GM23338 (cell line): ENCODE measurements around the gene SMTNL2. TPM values are rescaled to one million over a fixed set of nuclear protein-coding genes. Genes with fewer than 3 reads are reported as not detected.

Experiments
- ATAC-seq: fragments of 200-7000 bp; cut with Tn5 transposase; 3 replicates; pipeline ENCODE4 v1.9.1; 2020
- DNase-seq: peaks from one replicate; pipeline ENCODE4 v3.0.0-alpha.2; 2015; ENCODE audit warnings: low spot score
- H2AFZ ChIP-seq: fragments of 200-600 bp; sonication (generic); 2 replicates; pipeline ENCODE4 v1.8.0; 2016; ENCODE audit warnings: antibody characterized with exemption, mild to moderate bottlenecking, moderate library complexity
- H3F3A ChIP-seq: fragments of 200-600 bp; sonication (generic); replicated peaks from 2 replicates; pipeline ENCODE4 v1.8.0; 2017; ENCODE audit warnings: antibody characterized with exemption, mixed run types, low read depth
- H3K27ac ChIP-seq: fragments of 200-600 bp; sonication (generic); 2 replicates; pipeline ENCODE4 v1.6.1; 2016; ENCODE audit warnings: low read depth
- H3K27me3 ChIP-seq: fragments of 200-600 bp; sonication (generic); 2 replicates; pipeline ENCODE4 v1.8.0; 2016; ENCODE audit warnings: mild to moderate bottlenecking, mixed run types, moderate library complexity; ENCODE audit not compliant: insufficient read depth
- H3K36me3 ChIP-seq: fragments of 200-600 bp; sonication (generic); 2 replicates; pipeline ENCODE4 v1.8.0; 2016; ENCODE audit warnings: mild to moderate bottlenecking; ENCODE audit not compliant: insufficient read depth
- H3K4me1 ChIP-seq: fragments of 200-600 bp; sonication (generic); 2 replicates; pipeline ENCODE4 v1.8.0; 2016; ENCODE audit warnings: mild to moderate bottlenecking, moderate library complexity; ENCODE audit not compliant: insufficient read depth
- H3K4me2 ChIP-seq: fragments of 200-600 bp; sonication (generic); 2 replicates; pipeline ENCODE4 v1.7.1; 2017; ENCODE audit warnings: mixed run types
- H3K4me3 ChIP-seq: fragments of 200-600 bp; sonication (generic); 2 replicates; pipeline ENCODE4 v1.6.1; 2016; ENCODE audit warnings: mixed run types
- H3K79me2 ChIP-seq: fragments of 200-600 bp; sonication (generic); replicated peaks from 2 replicates; pipeline ENCODE4 v1.8.0; 2017; ENCODE audit warnings: mild to moderate bottlenecking; ENCODE audit not compliant: insufficient read depth
- H3K9me2 ChIP-seq: fragments of 200-600 bp; sonication (generic); 2 replicates; pipeline ENCODE4 v1.8.0; 2017; ENCODE audit not compliant: insufficient read depth
- H4K20me1 ChIP-seq: fragments of 200-600 bp; sonication (generic); replicated peaks from 2 replicates; pipeline ENCODE4 v1.8.0; 2017; ENCODE audit warnings: mild to moderate bottlenecking; ENCODE audit not compliant: insufficient read depth
- H3K27ac Mint-ChIP-seq: 2 replicates; pipeline ENCODE4 v1.8.0; 2020; ENCODE audit warnings: inconsistent platforms, mild to moderate bottlenecking, moderate library complexity, mixed read lengths
- H3K27me3 Mint-ChIP-seq: 3 replicates; pipeline ENCODE4 v1.8.0; 2022; ENCODE audit warnings: low read depth, mild to moderate bottlenecking, moderate library complexity, mixed read lengths, inconsistent platforms; ENCODE audit not compliant: insufficient read depth, poor library complexity
- H3K36me3 Mint-ChIP-seq: 3 replicates; pipeline ENCODE4 v1.8.0; 2021; ENCODE audit warnings: low read depth, mild to moderate bottlenecking, inconsistent platforms, moderate library complexity, mixed read lengths
- H3K4me1 Mint-ChIP-seq: 3 replicates; pipeline ENCODE4 v1.8.0; 2020; ENCODE audit warnings: mild to moderate bottlenecking, inconsistent platforms, mixed read lengths
- H3K4me3 Mint-ChIP-seq: 3 replicates; pipeline ENCODE4 v1.8.0; 2021; ENCODE audit warnings: moderate library complexity, mild to moderate bottlenecking, inconsistent platforms, mixed read lengths
- H3K9me3 Mint-ChIP-seq: 3 replicates; pipeline ENCODE4 v1.8.0; 2020; ENCODE audit warnings: moderate library complexity, mild to moderate bottlenecking, inconsistent platforms, mixed read lengths
- CREB1 ChIP-seq: fragments of 250-450 bp; sonication (Bioruptor Pico); IDR thresholded peaks from 2 replicates; pipeline ENCODE4 v1.5.0; 2020; ENCODE audit warnings: low read depth, mild to moderate bottlenecking, moderate library complexity
- EZH2 ChIP-seq: fragments of 200-600 bp; sonication (generic); IDR thresholded peaks from one replicate; pipeline ENCODE4 v1.8.0; 2017; ENCODE audit warnings: antibody characterized with exemption, mild to moderate bottlenecking, low read depth; ENCODE audit not compliant: unreplicated experiment
- EZH2phosphoT487 ChIP-seq: fragments of 200-600 bp; sonication (generic); IDR thresholded peaks from one replicate; pipeline ENCODE4 v1.8.1; 2018; ENCODE audit warnings: antibody characterized with exemption; ENCODE audit not compliant: unreplicated experiment
- JUNB ChIP-seq: IDR thresholded peaks from one replicate; pipeline ENCODE4 v1.6.1; 2016; ENCODE audit warnings: antibody characterized with exemption; ENCODE audit not compliant: unreplicated experiment
- NANOG ChIP-seq: IDR thresholded peaks from 2 replicates; pipeline ENCODE4 v1.6.1; 2016; ENCODE audit warnings: antibody characterized with exemption, borderline replicate concordance
- POLR2AphosphoS5 ChIP-seq: IDR thresholded peaks from 2 replicates; pipeline ENCODE4 v1.6.1; 2016; ENCODE audit warnings: antibody characterized with exemption, low read depth
- STAT1 ChIP-seq: IDR thresholded peaks from one replicate; pipeline ENCODE4 v1.6.1; 2016; ENCODE audit warnings: antibody characterized with exemption; ENCODE audit not compliant: unreplicated experiment
- ZNF114 ChIP-seq: fragments of 250-450 bp; sonication (Bioruptor Pico); IDR thresholded peaks from 2 replicates; pipeline ENCODE4 v1.5.0; 2020; ENCODE audit warnings: mild to moderate bottlenecking, moderate library complexity
- ZNF331 ChIP-seq: fragments of 250-450 bp; sonication (Bioruptor Pico); IDR thresholded peaks from 2 replicates; pipeline ENCODE4 v1.5.0; 2020; ENCODE audit warnings: low read depth, mild to moderate bottlenecking, moderate library complexity
- polyA plus RNA-seq: library from polyadenylated mRNA; unstranded; fragments of >200 nt; fragmentation: Nextera tagmentation; extraction: Ambion mirVana; gene quantifications from 2 replicates; pipeline ENCODE4 v1.2.1, GENCODE V29; 2016
- total RNA-seq: library from RNA; depleted of rRNA; stranded (reverse); fragments of >200 nt; shearing (Covaris generic); gene quantifications from 2 replicates; pipeline ENCODE4 v1.2.3, GENCODE V29; 2014
- TF ChIP-seq, protein P1 (sequence below): IDR thresholded peaks from one replicate; pipeline ENCODE4 v1.6.1; 2018; ENCODE audit warnings: antibody characterized with exemption; ENCODE audit not compliant: unreplicated experiment
- TF ChIP-seq, protein P2 (sequence below): IDR thresholded peaks from 2 replicates; pipeline ENCODE4 v1.6.1; 2016; ENCODE audit warnings: antibody characterized with exemption
- TF ChIP-seq, protein P3 (sequence below), 2 experiments: fragments of 200-600 bp in 1 of 2; sonication (generic) in 1 of 2; conservative IDR thresholded peaks; 2 replicates each; pipeline versions ENCODE4 v1.5.1 to v1.6.1; 2016 to 2017; ENCODE audit warnings: antibody characterized with exemption in 2 of 2, low read depth in 2 of 2, mild to moderate bottlenecking in 2 of 2, moderate library complexity in 1 of 2

SMTNL2 gene
- total and polyA plus RNA-seq, 2 experiments from 2014 or later: 1.3 to 4.3 TPM

DNA sequence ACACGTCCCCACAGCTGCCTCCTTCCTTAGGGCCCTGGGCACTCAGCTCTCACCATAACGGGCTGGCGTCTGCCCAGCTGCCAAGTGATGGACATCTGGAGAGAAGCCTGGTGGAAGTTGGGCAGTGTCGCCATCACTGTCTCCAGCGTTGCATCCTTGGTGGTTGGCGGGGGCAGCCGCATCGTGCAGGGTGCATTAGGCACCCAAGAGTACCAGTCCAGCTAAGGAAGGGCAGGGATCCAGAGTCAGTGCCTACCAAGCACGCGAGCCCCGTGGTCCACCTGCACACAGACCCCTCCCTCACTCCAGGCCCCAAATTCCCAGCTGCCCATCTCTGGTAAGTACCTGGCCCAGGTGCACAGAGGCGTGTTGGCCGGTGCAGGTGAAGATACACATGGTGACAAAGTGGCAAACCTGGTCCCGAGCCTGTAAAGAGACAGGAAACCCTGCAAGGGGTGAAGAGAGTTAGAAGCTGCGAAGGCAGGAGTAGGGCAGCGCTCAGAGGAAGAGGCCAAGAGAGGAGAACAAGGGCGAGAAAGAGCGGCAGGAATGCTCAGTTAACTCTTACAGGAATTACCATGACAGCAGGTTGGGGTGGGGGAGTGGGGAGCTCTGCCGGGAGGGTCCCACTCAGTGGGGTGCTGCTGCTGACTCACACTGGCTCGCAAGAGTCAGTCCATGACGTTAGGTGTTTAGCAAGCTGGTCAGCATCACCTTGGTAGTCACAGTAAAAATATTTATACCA, 47.7 kb downstream of the SMTNL2 start (continued):
- TF ChIP-seq, protein P1, sequence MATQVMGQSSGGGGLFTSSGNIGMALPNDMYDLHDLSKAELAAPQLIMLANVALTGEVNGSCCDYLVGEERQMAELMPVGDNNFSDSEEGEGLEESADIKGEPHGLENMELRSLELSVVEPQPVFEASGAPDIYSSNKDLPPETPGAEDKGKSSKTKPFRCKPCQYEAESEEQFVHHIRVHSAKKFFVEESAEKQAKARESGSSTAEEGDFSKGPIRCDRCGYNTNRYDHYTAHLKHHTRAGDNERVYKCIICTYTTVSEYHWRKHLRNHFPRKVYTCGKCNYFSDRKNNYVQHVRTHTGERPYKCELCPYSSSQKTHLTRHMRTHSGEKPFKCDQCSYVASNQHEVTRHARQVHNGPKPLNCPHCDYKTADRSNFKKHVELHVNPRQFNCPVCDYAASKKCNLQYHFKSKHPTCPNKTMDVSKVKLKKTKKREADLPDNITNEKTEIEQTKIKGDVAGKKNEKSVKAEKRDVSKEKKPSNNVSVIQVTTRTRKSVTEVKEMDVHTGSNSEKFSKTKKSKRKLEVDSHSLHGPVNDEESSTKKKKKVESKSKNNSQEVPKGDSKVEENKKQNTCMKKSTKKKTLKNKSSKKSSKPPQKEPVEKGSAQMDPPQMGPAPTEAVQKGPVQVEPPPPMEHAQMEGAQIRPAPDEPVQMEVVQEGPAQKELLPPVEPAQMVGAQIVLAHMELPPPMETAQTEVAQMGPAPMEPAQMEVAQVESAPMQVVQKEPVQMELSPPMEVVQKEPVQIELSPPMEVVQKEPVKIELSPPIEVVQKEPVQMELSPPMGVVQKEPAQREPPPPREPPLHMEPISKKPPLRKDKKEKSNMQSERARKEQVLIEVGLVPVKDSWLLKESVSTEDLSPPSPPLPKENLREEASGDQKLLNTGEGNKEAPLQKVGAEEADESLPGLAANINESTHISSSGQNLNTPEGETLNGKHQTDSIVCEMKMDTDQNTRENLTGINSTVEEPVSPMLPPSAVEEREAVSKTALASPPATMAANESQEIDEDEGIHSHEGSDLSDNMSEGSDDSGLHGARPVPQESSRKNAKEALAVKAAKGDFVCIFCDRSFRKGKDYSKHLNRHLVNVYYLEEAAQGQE: no peak
- TF ChIP-seq, protein P2, sequence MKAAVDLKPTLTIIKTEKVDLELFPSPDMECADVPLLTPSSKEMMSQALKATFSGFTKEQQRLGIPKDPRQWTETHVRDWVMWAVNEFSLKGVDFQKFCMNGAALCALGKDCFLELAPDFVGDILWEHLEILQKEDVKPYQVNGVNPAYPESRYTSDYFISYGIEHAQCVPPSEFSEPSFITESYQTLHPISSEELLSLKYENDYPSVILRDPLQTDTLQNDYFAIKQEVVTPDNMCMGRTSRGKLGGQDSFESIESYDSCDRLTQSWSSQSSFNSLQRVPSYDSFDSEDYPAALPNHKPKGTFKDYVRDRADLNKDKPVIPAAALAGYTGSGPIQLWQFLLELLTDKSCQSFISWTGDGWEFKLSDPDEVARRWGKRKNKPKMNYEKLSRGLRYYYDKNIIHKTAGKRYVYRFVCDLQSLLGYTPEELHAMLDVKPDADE: no peak
- TF ChIP-seq POLR2AphosphoS5 (no peak), EZH2 (no peak), NANOG (no peak), EZH2phosphoT487 (no peak), CREB1 (CRISPR knock-in tag) (no peak), ZNF114 (no peak), JUNB (no peak), STAT1 (no peak)
- TF ChIP-seq, protein P3, sequence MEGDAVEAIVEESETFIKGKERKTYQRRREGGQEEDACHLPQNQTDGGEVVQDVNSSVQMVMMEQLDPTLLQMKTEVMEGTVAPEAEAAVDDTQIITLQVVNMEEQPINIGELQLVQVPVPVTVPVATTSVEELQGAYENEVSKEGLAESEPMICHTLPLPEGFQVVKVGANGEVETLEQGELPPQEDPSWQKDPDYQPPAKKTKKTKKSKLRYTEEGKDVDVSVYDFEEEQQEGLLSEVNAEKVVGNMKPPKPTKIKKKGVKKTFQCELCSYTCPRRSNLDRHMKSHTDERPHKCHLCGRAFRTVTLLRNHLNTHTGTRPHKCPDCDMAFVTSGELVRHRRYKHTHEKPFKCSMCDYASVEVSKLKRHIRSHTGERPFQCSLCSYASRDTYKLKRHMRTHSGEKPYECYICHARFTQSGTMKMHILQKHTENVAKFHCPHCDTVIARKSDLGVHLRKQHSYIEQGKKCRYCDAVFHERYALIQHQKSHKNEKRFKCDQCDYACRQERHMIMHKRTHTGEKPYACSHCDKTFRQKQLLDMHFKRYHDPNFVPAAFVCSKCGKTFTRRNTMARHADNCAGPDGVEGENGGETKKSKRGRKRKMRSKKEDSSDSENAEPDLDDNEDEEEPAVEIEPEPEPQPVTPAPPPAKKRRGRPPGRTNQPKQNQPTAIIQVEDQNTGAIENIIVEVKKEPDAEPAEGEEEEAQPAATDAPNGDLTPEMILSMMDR (conservative IDR thresholded peaks at IDR 0.05; ENCODE audit: low read depth in 2 of 2): no peak

DNA sequence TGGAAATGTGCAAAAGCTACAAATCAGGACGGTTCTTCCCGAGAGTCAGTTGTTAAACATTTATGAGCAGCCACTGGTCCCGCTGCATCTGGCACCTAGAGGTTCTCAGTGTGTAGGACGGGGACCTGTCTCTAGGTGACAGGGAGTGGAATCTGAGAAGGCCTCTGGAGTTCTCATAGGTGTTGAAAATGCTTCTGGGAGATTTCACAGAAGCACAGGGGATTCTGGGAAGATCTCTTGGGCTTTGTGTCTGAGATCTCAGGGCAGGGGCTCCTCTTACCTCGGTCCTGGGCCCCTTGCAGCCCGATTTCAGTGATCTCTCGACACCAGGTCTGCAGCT, 48.2 kb downstream of the SMTNL2 start:
- Histone ChIP-seq H3K27me3 (peaks cover 20% of the 10 kb centered on the region), H3K4me1 (peaks cover 20% of the 10 kb centered on the region), H3K4me3 (no peak overlapping the region), H3F3A (peaks cover 3% of the 10 kb centered on the region; the same call in 1 of the 2 replicates), H3K9me2 (no peaks in the 10 kb centered on the region), H3K79me2 (no peaks in the 10 kb centered on the region), H3K36me3 (no peaks in the 10 kb centered on the region), H4K20me1 (no peaks in the 10 kb centered on the region), H3K4me2 (peak overlapping the region; percentile 11; the same call in 1 of the 2 replicates), H2AFZ (peak overlapping the region; percentile 93; the same call in 1 of the 2 replicates), H3K27ac (no peak overlapping the region; the same call in 1 of the 2 replicates)
- H3K27ac Mint-ChIP-seq: peak overlapping the region; percentile 63; the same call in 1 of the 2 replicates
- no peaks in the 10 kb centered on the region; the same call in 2 of the 3 replicates for H3K9me3 Mint-ChIP-seq
- peaks cover 26% of the 10 kb centered on the region for H3K27me3 Mint-ChIP-seq
- peaks cover 37% of the 10 kb centered on the region for H3K4me1 Mint-ChIP-seq
- ATAC-seq (peak; percentile 33), DNase-seq (no peak)
- no peaks in the 10 kb centered on the region; the same call in 2 of the 3 replicates for H3K36me3 Mint-ChIP-seq
- H3K4me3 Mint-ChIP-seq: no peak overlapping the region
- TF ChIP-seq ZNF331 (CRISPR knock-in tag): no peak
- TF ChIP-seq NANOG: no peak
- TF ChIP-seq, protein P3 (conservative IDR thresholded peaks at IDR 0.05; ENCODE audit: low read depth in 2 of 2): no peak
- TF ChIP-seq JUNB: no peak
- no peak for TF ChIP-seq EZH2phosphoT487
- TF ChIP-seq STAT1: no peak
- TF ChIP-seq POLR2AphosphoS5: no peak
